Measurements from ENCODE around the gene KIAA0040.

The KIAA0040 gene

GRCh38 chr1:175218786-175219434 is 26.3 kb upstream of the KIAA0040 start:
- H4K20me1 ChIP-seq (ENCODE audit: insufficient read depth, low read length, poor library complexity, severe bottlenecking): no peaks in the 10 kb centered on the region
- peak overlapping the region; percentile 28 for H3K4me2 ChIP-seq (ENCODE audit: low read depth, low read length, poor library complexity, severe bottlenecking)
- H3F3A ChIP-seq (ENCODE audit: low read depth): no peaks in the 10 kb centered on the region
- H3K36me3 ChIP-seq (ENCODE audit: insufficient read depth, low read length): no peaks in the 10 kb centered on the region
- no peak overlapping the region for H3K4me3 ChIP-seq (ENCODE audit: low read length, poor library complexity, severe bottlenecking)
- H3K79me2 ChIP-seq (ENCODE audit: insufficient read depth, low read length): no peaks in the 10 kb centered on the region
- H3K4me1 ChIP-seq (ENCODE audit: insufficient read depth, low read length, poor library complexity, severe bottlenecking): peaks cover 41% of the 10 kb centered on the region
- peak overlapping the region; percentile 25 for H2AFZ ChIP-seq (ENCODE audit: low read length)
- no peaks in the 10 kb centered on the region for H3K9me2 ChIP-seq (replicated peaks; ENCODE audit: low read depth, low read length)
- H3K27me3 ChIP-seq (ENCODE audit: insufficient read depth, low read length, poor library complexity, severe bottlenecking): no peaks in the 10 kb centered on the region
- H3K9ac ChIP-seq (ENCODE audit: low read depth, low read length, poor library complexity, severe bottlenecking): peak overlapping the region; percentile 15
- no peak for TF ChIP-seq EZH2phosphoT487 (IDR thresholded peaks at IDR 0.05; ENCODE audit: borderline replicate concordance)
- no peak for TF ChIP-seq CTCF (conservative IDR thresholded peaks at IDR 0.05; ENCODE audit: low read length)
- no peaks in the 10 kb centered on the region for H3K9me3 ChIP-seq (ENCODE audit: insufficient read depth, low read depth, low read length)

GRCh38 chr1:175217721-175218531 is 25.4 kb upstream of the KIAA0040 start:
- H3K9ac ChIP-seq (ENCODE audit: low read depth, low read length, poor library complexity, severe bottlenecking): peak overlapping the region; percentile 15

GRCh38 chr1:175216444-175216843 is 23.9 kb upstream of the KIAA0040 start:
- H3F3A ChIP-seq (ENCODE audit: low read depth): no peaks in the 10 kb centered on the region
- H3K9me2 ChIP-seq (replicated peaks; ENCODE audit: low read depth, low read length): no peaks in the 10 kb centered on the region
- no peaks in the 10 kb centered on the region for H4K20me1 ChIP-seq (ENCODE audit: insufficient read depth, low read length, poor library complexity, severe bottlenecking)
- H3K4me1 ChIP-seq (ENCODE audit: insufficient read depth, low read length, poor library complexity, severe bottlenecking): peaks cover 51% of the 10 kb centered on the region
- H3K4me3 ChIP-seq (ENCODE audit: low read length, poor library complexity, severe bottlenecking): no peak overlapping the region
- H3K9me3 ChIP-seq (ENCODE audit: insufficient read depth, low read depth, low read length): no peaks in the 10 kb centered on the region
- TF ChIP-seq EZH2phosphoT487 (IDR thresholded peaks at IDR 0.05; ENCODE audit: borderline replicate concordance) (no peak), CTCF (conservative IDR thresholded peaks at IDR 0.05; ENCODE audit: low read length) (no peak)
- H3K9ac ChIP-seq (ENCODE audit: low read depth, low read length, poor library complexity, severe bottlenecking): no peak overlapping the region
- no peaks in the 10 kb centered on the region for H3K27me3 ChIP-seq (ENCODE audit: insufficient read depth, low read length, poor library complexity, severe bottlenecking)
- no peak overlapping the region for H3K4me2 ChIP-seq (ENCODE audit: low read depth, low read length, poor library complexity, severe bottlenecking)
- no peaks in the 10 kb centered on the region for H3K36me3 ChIP-seq (ENCODE audit: insufficient read depth, low read length)
- H2AFZ ChIP-seq (ENCODE audit: low read length): no peak overlapping the region
- no peaks in the 10 kb centered on the region for H3K79me2 ChIP-seq (ENCODE audit: insufficient read depth, low read length)

More at GRCh38 chr1:175217721-175218531, 25.4 kb upstream of the KIAA0040 start:
- Histone ChIP-seq H3K9me3 (ENCODE audit: insufficient read depth, low read depth, low read length) (no peaks in the 10 kb centered on the region), H3K4me3 (ENCODE audit: low read length, poor library complexity, severe bottlenecking) (no peak overlapping the region), H4K20me1 (ENCODE audit: insufficient read depth, low read length, poor library complexity, severe bottlenecking) (no peaks in the 10 kb centered on the region), H3K27me3 (ENCODE audit: insufficient read depth, low read length, poor library complexity, severe bottlenecking) (no peaks in the 10 kb centered on the region), H3K36me3 (ENCODE audit: insufficient read depth, low read length) (no peaks in the 10 kb centered on the region), H3K9me2 (replicated peaks; ENCODE audit: low read depth, low read length) (no peaks in the 10 kb centered on the region), H3F3A (ENCODE audit: low read depth) (no peaks in the 10 kb centered on the region), H3K79me2 (ENCODE audit: insufficient read depth, low read length) (no peaks in the 10 kb centered on the region), H2AFZ (ENCODE audit: low read length) (peak overlapping the region; percentile 25; the same call in 1 of the 2 replicates), H3K4me1 (ENCODE audit: insufficient read depth, low read length, poor library complexity, severe bottlenecking) (peaks cover 41% of the 10 kb centered on the region), H3K4me2 (ENCODE audit: low read depth, low read length, poor library complexity, severe bottlenecking) (peak overlapping the region; percentile 28)
- TF ChIP-seq EZH2phosphoT487 (IDR thresholded peaks at IDR 0.05; ENCODE audit: borderline replicate concordance) (no peak), CTCF (conservative IDR thresholded peaks at IDR 0.05; ENCODE audit: low read length) (no peak)
